Neutrophil (primary cell): Measurements from ENCODE around the gene LRRC41.
"Not testable (repeated sequence)": the region's sequence is repeated elsewhere in the genome, so short reads cannot be mapped to it uniquely, and the experiment has no call there.

Experiments
- H3K27ac ChIP-seq: fragments of 200-600 bp; sonication (generic); 2 replicates; pipeline ENCODE4 v1.5.1; 2016; ENCODE audit warnings: mild to moderate bottlenecking, moderate library complexity
- H3K27me3 ChIP-seq: fragments of 200-600 bp; sonication (generic); 2 replicates; pipeline ENCODE4 v1.6.0; 2016; ENCODE audit warnings: mild to moderate bottlenecking
- H3K36me3 ChIP-seq: fragments of 200-600 bp; sonication (generic); 2 replicates; pipeline ENCODE4 v1.5.1; 2017
- H3K4me1 ChIP-seq, 2 experiments: fragments of 200-600 bp in 1 of 2; sonication (generic) in 1 of 2; 1 replicate in 1 of 2; 2 replicates in 1 of 2; pipeline versions ENCODE4 v1.5.1 to v1.6.1; 2013 to 2016; ENCODE audit warnings: low read depth in 1 of 2, low read length in 1 of 2, mild to moderate bottlenecking in 1 of 2, moderate library complexity in 1 of 2; ENCODE audit not compliant: control insufficient read depth in 1 of 2, insufficient read depth in 1 of 2
- H3K4me3 ChIP-seq, 2 experiments: fragments of 200-600 bp in 1 of 2; sonication (generic) in 1 of 2; 1 replicate in 1 of 2; 2 replicates in 1 of 2; pipeline ENCODE4 v1.5.1; 2013 to 2016; ENCODE audit warnings: low read depth in 1 of 2, low read length in 1 of 2, mild to moderate bottlenecking in 1 of 2, moderate library complexity in 1 of 2
- H3K9me3 ChIP-seq: fragments of 200-600 bp; sonication (generic); 2 replicates; pipeline ENCODE4 v1.5.1; 2016
- CTCF ChIP-seq: fragments of 200-600 bp; sonication (generic); IDR thresholded peaks from 2 replicates; pipeline ENCODE4 v1.5.1; 2016; ENCODE audit warnings: antibody characterized with exemption

LRRC41 gene

GRCh38 chr1:46343351-46343695 is 39.9 kb upstream of the LRRC41 start:
- H3K36me3 ChIP-seq = peaks cover 6% of the 10 kb centered on the region
- no peaks in the 10 kb centered on the region for H3K9me3 ChIP-seq
- no peaks in the 10 kb centered on the region for H3K27me3 ChIP-seq
- no peak for TF ChIP-seq CTCF
- no peak overlapping the region for H3K4me3 ChIP-seq
- H3K4me1 ChIP-seq = peaks cover 16 to 21% of the 10 kb centered on the region in 2 experiments
- H3K27ac ChIP-seq = no peak overlapping the region

DNA sequence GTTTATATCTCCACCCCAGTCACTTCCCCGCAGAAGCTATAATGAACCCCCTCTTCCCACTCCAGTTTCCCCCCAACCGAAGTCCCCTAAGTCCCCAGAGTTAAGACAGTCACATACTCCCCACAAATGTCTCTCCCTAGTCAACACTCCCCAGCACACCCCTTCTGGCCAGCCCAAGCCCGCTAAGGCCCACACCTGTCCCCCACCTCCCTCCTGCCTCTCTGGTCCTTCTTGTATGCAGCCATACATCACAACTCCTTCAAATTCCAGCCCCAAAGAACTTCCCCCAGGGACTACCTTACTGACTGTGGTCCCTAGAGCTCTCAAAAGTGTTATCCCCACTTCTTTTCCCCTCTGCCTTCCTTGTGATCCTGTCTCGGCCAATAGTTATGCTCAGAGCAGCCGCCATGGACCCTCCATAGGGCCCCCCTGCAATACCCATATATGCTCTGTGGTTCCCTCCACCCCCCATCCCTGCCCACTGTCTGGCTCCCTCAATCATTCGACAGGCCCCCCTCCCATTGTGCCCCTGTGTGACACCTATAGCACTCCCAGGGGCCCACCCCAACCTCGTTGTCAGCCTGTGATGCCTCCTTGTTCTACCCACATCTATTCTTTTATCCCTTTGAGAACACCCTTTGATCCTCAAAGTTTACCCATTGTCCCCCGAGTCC is 39.4 kb upstream of the LRRC41 start:
- no peaks in the 10 kb centered on the region for H3K27me3 ChIP-seq
- H3K4me3 ChIP-seq = no peak overlapping the region
- peaks cover 6% of the 10 kb centered on the region for H3K36me3 ChIP-seq
- H3K27ac ChIP-seq = peak overlapping the region; percentile 92
- no peak for TF ChIP-seq CTCF
- no peaks in the 10 kb centered on the region for H3K9me3 ChIP-seq
- peaks cover 11 to 17% of the 10 kb centered on the region in 2 experiments for H3K4me1 ChIP-seq

- H3K9me3 ChIP-seq = no peaks in the 10 kb centered on the region
- peaks cover 4% of the 10 kb centered on the region for H3K36me3 ChIP-seq
- no peak for TF ChIP-seq CTCF
- no peaks in the 10 kb centered on the region for H3K27me3 ChIP-seq
- H3K4me1 ChIP-seq = peaks cover 10 to 17% of the 10 kb centered on the region in 2 experiments
- no peak overlapping the region for H3K4me3 ChIP-seq
- peak overlapping the region; percentile 92 for H3K27ac ChIP-seq
Observed at GRCh38 chr1:46342084-46342656, 38.8 kb upstream of the LRRC41 start.

- H3K4me3 ChIP-seq = peak overlapping the region; percentile 91
- no peaks in the 10 kb centered on the region for H3K27me3 ChIP-seq
- no peaks in the 10 kb centered on the region for H3K9me3 ChIP-seq
- peaks cover 10 to 17% of the 10 kb centered on the region in 2 experiments for H3K4me1 ChIP-seq
- no peak for TF ChIP-seq CTCF
- H3K27ac ChIP-seq = peak overlapping the region; percentile 92
- no peaks in the 10 kb centered on the region for H3K36me3 ChIP-seq
Observed at GRCh38 chr1:46341222-46342083, 38.0 kb upstream of the LRRC41 start.

DNA sequence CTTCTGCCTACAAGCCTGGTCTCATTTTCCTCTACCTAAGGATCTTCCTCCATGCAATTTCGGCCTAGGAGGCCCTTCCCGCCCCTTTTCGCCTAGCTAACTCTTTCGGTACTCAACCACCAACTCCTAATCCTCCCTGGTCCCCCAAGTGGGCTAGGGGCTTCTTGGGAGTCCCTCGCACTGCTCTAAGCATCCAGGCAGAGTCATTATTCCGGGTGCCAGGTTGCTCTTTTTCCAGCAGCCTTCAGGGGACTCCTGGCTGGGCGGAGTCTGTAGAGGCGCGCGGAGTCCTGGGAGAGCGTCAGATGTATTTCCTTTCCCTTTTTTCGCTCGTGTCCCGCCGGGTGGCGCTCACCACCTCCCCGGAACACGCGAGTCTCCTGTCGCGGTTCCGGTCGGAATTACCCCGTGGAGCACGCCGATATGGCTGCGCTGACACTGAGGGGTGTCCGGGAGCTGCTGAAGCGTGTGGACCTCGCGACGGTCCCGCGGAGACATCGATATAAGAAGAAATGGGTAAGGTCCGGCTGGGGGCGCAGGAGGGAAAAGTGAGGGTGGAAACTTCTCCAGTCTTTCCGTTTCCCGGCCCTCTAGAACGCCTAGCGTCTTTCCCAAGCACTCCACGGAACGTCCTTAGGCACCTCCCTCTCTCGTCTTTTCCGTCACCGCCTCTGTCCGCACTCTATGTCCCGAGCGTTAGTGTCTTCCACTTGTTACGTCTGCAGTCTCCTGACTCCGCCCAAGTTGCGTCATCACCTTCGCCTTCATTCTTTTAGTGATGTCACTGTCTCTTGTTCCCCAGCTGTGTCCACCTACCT is 37.2 kb upstream of the LRRC41 start, which contains the start of gene NSUN4:
Gene NSUN4, plus strand, starts transcription at position 404 of the 818 bp plus-strand sequence. Its CDS starts 20 bp downstream, at position 424.
- peak within 1 kb of the TSS; percentile 91 for H3K4me3 ChIP-seq
- TF ChIP-seq CTCF = peak; percentile 79
- no peaks in the 10 kb centered on the region for H3K9me3 ChIP-seq
- H3K4me1 ChIP-seq = peaks cover 10 to 17% of the 10 kb centered on the region in 2 experiments
- no peaks in the 10 kb centered on the region for H3K36me3 ChIP-seq
- H3K27ac ChIP-seq = peak within 1 kb of the TSS; percentile 92
- H3K27me3 ChIP-seq = no peaks in the 10 kb centered on the region

GRCh38 chr1:46337409-46337808 is 34.0 kb upstream of the LRRC41 start:
- not testable (repeated sequence) for H3K4me3 ChIP-seq, H3K27ac ChIP-seq, H3K9me3 ChIP-seq, H3K27me3 ChIP-seq, H3K36me3 ChIP-seq
- peaks cover 10 to 17% of the 10 kb centered on the region in 2 experiments for H3K4me1 ChIP-seq
